ENCODE data around the gene HTT. TPM values are rescaled to one million over a fixed set of nuclear protein-coding genes. Genes with fewer than 3 reads are reported as not detected.

The HTT gene
- total and polyA plus RNA-seq, 2 of the 8 experiments (the other 6 are each of a cell fraction or from before 2014, with no cell fraction given) = 24.0 to 71.0 TPM

- Histone ChIP-seq H4K5ac (ENCODE audit: insufficient read length, low read depth, low read length) (no peak overlapping the region), H3K79me2 (ENCODE audit: control insufficient read depth in 1 of 2, insufficient read depth in 2 of 2, low read length in 2 of 2) (no peaks in the 10 kb centered on the region), H3K27me3 (replicated peaks in 1 of 4; ENCODE audit: control insufficient read depth in 3 of 4, extremely low read depth in 1 of 4, insufficient read depth in 3 of 4, low read length in 3 of 4) (no peaks in the 10 kb centered on the region), H2BK20ac (ENCODE audit: low read length) (no peak overlapping the region), H2BK15ac (ENCODE audit: low read length) (no peak overlapping the region), H3K4ac (replicated peaks; ENCODE audit: insufficient read length, low read depth, low read length) (no peak overlapping the region), H3K18ac (ENCODE audit: extremely low read depth, low read length) (no peak overlapping the region), H2BK120ac (replicated peaks; ENCODE audit: low read depth, low read length) (no peak overlapping the region), H3K4me3 (ENCODE audit: extremely low read depth in 1 of 4, insufficient read depth in 2 of 4, low read depth in 3 of 4, low read length in 4 of 4) (no peak overlapping the region), H3K9ac (replicated peaks in 1 of 4; ENCODE audit: extremely low read depth in 1 of 4, low read depth in 3 of 4, low read length in 3 of 4) (no peak overlapping the region), H3K27ac (ENCODE audit: low read depth, low read length) (no peak overlapping the region), H4K8ac (ENCODE audit: extremely low read depth, insufficient read depth, low read length) (no peak overlapping the region), H3K23me2 (ENCODE audit: low read depth, low read length) (no peaks in the 10 kb centered on the region), H2BK5ac (ENCODE audit: low read depth, low read length) (no peak overlapping the region), H2AK5ac (ENCODE audit: low read depth, low read length) (no peak overlapping the region), H3K23ac (ENCODE audit: insufficient read length) (no peak overlapping the region), H2BK12ac (ENCODE audit: low read depth, low read length) (no peak overlapping the region), H3K4me2 (ENCODE audit: insufficient read depth in 1 of 2, low read depth in 2 of 2, low read length in 2 of 2) (no peak overlapping the region), H3K56ac (replicated peaks; ENCODE audit: insufficient read length, low read depth, low read length) (no peak overlapping the region), H3K14ac (ENCODE audit: insufficient read length) (no peak overlapping the region), H2AFZ (ENCODE audit: low read length) (no peak overlapping the region), H3K4me1 (replicated peaks in 1 of 4; ENCODE audit: control insufficient read depth in 3 of 4, insufficient read depth in 4 of 4, low read length in 3 of 4) (no peaks in the 10 kb centered on the region), H3K9me3 (ENCODE audit: insufficient read depth in 2 of 2, low read depth in 1 of 2, low read length in 1 of 2) (no peaks in the 10 kb centered on the region), H3K79me1 (ENCODE audit: low read depth, low read length) (0 out of 2 replicates have a peak, but pooled peaks cover 2% of the 10 kb centered on the region), H4K91ac (replicated peaks; ENCODE audit: insufficient read length, low read length) (no peak overlapping the region), H3K36me3 (ENCODE audit: control insufficient read depth in 2 of 4, insufficient read depth in 4 of 4, low read length in 3 of 4) (peaks cover 0 to 22% (median 10%) of the 10 kb centered on the region in 4 experiments; a peak in 6 of 8 replicates), H4K20me1 (replicated peaks in 1 of 2; ENCODE audit: control insufficient read depth in 1 of 2, insufficient read depth in 2 of 2, low read length in 2 of 2) (peaks cover 0 to 6% of the 10 kb centered on the region in 2 experiments)
- WGBS, 2 experiments (ENCODE audit: extremely low coverage in 1 of 2, insufficient coverage in 1 of 2, insufficient read length in 1 of 2, insufficient replicate concordance in 2 of 2, low coverage in 1 of 2, low lambda C conversion rate in 2 of 2, missing lambda C conversion rate in 1 of 2) = 92% methylated on average over 11 of the region's 11 CpGs; no CpG with 5 or more reads in 1 of the 2 experiments
- DNase-seq (ENCODE audit: low read depth in 1 of 2, low spot score in 2 of 2) (no peak), FAIRE-seq (no peak)
- ChIA-PET POLR2A (ENCODE audit: partially characterized antibody) (interaction anchor here (0.7 to 1.0 kb wide), 2 partner anchors 10 to 81 kb away, joined by 3 to 4 read pairs; no protein-coding TSS in a partner anchor), CTCF (ENCODE audit: partially characterized antibody) (interaction anchor here (0.6 to 1.0 kb wide), 2 partner anchors 8 to 48 kb away, joined by 3 to 4 read pairs; no protein-coding TSS in a partner anchor)
- no peak for TF ChIP-seq CEBPB (IDR thresholded peaks at IDR 0.05; ENCODE audit: low read depth, low read length)
- TF ChIP-seq NANOG (IDR thresholded peaks at IDR 0.05; ENCODE audit: insufficient read depth, low read depth, low read length, poor library complexity, severe bottlenecking) = no peak
- no peak for TF ChIP-seq TBP (IDR thresholded peaks at IDR 0.05; ENCODE audit: low read depth, low read length)
- TF ChIP-seq SRF (IDR thresholded peaks at IDR 0.05; ENCODE audit: low read depth, low read length) = no peak
- TF ChIP-seq USF2 (IDR thresholded peaks at IDR 0.05; ENCODE audit: low read length) = no peak
- no peak for TF ChIP-seq BCL11A (IDR thresholded peaks at IDR 0.05; ENCODE audit: low read depth in 2 of 2, low read length in 2 of 2)
- no peak for TF ChIP-seq SP4 (IDR thresholded peaks at IDR 0.05; ENCODE audit: low read length)
- no peak for TF ChIP-seq HDAC2 (IDR thresholded peaks at IDR 0.05; ENCODE audit: borderline replicate concordance in 1 of 2, low read depth in 2 of 2, low read length in 2 of 2)
- TF ChIP-seq RXRA (IDR thresholded peaks at IDR 0.05; ENCODE audit: insufficient read depth, low read depth, low read length) = no peak
- no peak for TF ChIP-seq CBX8 (IDR thresholded peaks at IDR 0.05; ENCODE audit: borderline replicate concordance, low read depth, low read length)
Observed at GRCh38 chr4:3201718-3202702, 127.5 kb downstream of the HTT start.
